ENCODE data around the gene NTNG2. TPM values are rescaled to one million over a fixed set of nuclear protein-coding genes. Genes with fewer than 3 reads are reported as not detected.

NTNG2 gene
- total and polyA plus RNA-seq, 2 of the 13 experiments (the other 11 are each of a cell fraction or from before 2014, with no cell fraction given) = 0.02 to 0.36 TPM

DNA sequence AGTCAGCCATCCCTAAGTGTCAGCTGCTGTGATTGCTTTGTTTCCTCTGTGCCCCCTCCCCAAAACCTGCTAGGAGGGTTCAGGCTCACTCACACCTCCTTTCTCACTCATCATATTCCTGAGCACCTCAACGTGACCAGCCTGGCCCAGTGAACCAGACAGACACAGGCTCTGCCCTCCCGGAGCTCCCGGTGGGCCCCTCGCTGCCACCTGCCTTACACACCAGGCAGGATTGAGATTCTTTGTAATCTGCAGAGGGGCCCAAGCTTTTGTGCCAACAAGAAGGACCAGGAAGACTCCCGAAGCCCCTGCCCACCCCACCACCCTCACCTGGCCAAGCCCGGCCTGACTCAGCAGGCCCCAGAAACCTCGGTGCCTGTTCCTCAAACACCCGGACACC, 87.8 kb downstream of the NTNG2 start:
- 59% methylated on average over 6 of the region's 8 CpGs for WGBS (ENCODE audit: low lambda C conversion rate)
- intact Hi-C loops (cut with micrococcal nuclease; ENCODE audit: unreplicated experiment) = no loop called here
- ATAC-seq (no peak; the same call in 2 of the 3 replicates), FAIRE-seq (no peak), DNase-seq (ENCODE audit: low spot score) (no peak)
- Histone ChIP-seq H3K9me3 (ENCODE audit: low read length) (peaks cover 16% of the 10 kb centered on the region), H3K4me3 (replicated peaks in 1 of 3; ENCODE audit: insufficient read depth in 1 of 3, low read depth in 2 of 3, low read length in 3 of 3) (no peak overlapping the region), H3K36me3 (replicated peaks in 1 of 2; ENCODE audit: control insufficient read depth in 1 of 2, insufficient read depth in 2 of 2, low read length in 2 of 2) (no peaks in the 10 kb centered on the region), H3K4me2 (ENCODE audit: low read depth, low read length) (no peak overlapping the region), H2AFZ (ENCODE audit: low read length) (no peak overlapping the region), H3K27me3 (ENCODE audit: control insufficient read depth in 1 of 2, insufficient read depth in 2 of 2, low read length in 2 of 2) (peaks cover 2 to 21% of the 10 kb centered on the region in 2 experiments; a peak in 4 of 5 replicates), H3K9ac (ENCODE audit: insufficient read depth, low read depth, low read length) (no peak overlapping the region), H3K79me2 (ENCODE audit: insufficient read depth, low read length) (no peaks in the 10 kb centered on the region), H4K20me1 (ENCODE audit: insufficient read depth, low read length) (no peaks in the 10 kb centered on the region), H3K4me1 (ENCODE audit: insufficient read depth, low read length) (no peaks in the 10 kb centered on the region), H3K27ac (ENCODE audit: extremely low read length, insufficient read depth, low read length) (no peak overlapping the region)
- CTCF ChIA-PET (ENCODE audit: low intra/inter-chr PET ratio, low total read pairs) = no interaction called here
- TF ChIP-seq, protein P1, sequence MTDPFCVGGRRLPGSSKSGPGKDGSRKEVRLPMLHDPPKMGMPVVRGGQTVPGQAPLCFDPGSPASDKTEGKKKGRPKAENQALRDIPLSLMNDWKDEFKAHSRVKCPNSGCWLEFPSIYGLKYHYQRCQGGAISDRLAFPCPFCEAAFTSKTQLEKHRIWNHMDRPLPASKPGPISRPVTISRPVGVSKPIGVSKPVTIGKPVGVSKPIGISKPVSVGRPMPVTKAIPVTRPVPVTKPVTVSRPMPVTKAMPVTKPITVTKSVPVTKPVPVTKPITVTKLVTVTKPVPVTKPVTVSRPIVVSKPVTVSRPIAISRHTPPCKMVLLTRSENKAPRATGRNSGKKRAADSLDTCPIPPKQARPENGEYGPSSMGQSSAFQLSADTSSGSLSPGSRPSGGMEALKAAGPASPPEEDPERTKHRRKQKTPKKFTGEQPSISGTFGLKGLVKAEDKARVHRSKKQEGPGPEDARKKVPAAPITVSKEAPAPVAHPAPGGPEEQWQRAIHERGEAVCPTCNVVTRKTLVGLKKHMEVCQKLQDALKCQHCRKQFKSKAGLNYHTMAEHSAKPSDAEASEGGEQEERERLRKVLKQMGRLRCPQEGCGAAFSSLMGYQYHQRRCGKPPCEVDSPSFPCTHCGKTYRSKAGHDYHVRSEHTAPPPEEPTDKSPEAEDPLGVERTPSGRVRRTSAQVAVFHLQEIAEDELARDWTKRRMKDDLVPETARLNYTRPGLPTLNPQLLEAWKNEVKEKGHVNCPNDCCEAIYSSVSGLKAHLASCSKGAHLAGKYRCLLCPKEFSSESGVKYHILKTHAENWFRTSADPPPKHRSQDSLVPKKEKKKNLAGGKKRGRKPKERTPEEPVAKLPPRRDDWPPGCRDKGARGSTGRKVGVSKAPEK (CRISPR knock-in tag; IDR thresholded peaks at IDR 0.05; ENCODE audit: borderline replicate concordance) = no peak
- TF ChIP-seq PHF20 (CRISPR knock-in tag; IDR thresholded peaks at IDR 0.05) (no peak), NR2F2 (IDR thresholded peaks at IDR 0.05; ENCODE audit: borderline replicate concordance, low read depth) (no peak), CEBPG (CRISPR knock-in tag; IDR thresholded peaks at IDR 0.05) (no peak), MEF2D (CRISPR knock-in tag; IDR thresholded peaks at IDR 0.05) (no peak), SP4 (CRISPR knock-in tag; IDR thresholded peaks at IDR 0.05) (no peak)
- no TSS peak for BruUV-seq (replicated peaks)
- in situ Hi-C loops (cut with HindIII; ENCODE audit: extremely low pct_ligation_motif_present, low pct_unique_long_range_greater_than_20kb) = loop anchor here (25.0 kb wide), 1 partner anchor 662 kb away; no protein-coding TSS in a partner anchor
- POLR2A ChIA-PET = no interaction called here

Data from HepG2 (cell line).